ENCODE results near the gene STAT5B. TPM values are rescaled to one million over a fixed set of nuclear protein-coding genes. Genes with fewer than 3 reads are reported as not detected.

The STAT5B gene
- total and polyA plus RNA-seq, 9 of the 15 experiments (the other 6 are each of a cell fraction or from before 2014, with no cell fraction given), result 20.8 to 176 (median 92.4) TPM

DNA sequence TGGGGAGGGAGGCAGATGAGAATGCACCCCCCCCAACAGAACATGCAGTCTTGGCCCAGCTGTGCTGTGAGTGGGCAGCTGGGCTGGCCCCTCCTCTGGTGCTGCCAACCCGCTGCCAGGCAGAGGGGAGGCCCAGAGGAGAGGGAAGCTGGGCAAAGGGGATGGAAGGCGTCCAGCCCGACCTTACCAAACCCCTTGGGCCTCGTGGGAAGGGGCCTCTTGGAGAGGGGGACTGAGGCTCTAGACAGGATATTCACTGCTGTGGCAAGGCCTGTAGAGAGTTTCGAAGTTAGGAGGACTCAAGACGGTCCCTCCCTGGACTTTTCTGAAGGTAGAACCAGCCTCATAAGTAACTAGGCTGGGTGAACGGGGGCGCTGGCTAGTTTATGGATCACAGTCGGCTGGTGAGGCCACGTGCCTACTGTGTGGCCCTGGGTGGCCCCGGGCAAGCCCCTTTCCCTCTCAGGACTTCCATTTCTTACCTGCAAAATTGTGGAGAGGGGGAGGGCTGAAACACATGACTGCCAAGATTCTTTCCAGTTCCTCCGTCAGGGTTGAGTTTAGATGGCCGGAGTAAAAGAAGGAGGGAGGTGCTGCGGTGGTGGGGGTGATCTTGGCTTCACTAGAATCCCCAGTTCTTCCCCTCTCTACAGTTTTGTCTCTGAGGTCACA is 11.2 kb upstream of the STAT5B start (continued):
- TF ChIP-seq, protein P1, sequence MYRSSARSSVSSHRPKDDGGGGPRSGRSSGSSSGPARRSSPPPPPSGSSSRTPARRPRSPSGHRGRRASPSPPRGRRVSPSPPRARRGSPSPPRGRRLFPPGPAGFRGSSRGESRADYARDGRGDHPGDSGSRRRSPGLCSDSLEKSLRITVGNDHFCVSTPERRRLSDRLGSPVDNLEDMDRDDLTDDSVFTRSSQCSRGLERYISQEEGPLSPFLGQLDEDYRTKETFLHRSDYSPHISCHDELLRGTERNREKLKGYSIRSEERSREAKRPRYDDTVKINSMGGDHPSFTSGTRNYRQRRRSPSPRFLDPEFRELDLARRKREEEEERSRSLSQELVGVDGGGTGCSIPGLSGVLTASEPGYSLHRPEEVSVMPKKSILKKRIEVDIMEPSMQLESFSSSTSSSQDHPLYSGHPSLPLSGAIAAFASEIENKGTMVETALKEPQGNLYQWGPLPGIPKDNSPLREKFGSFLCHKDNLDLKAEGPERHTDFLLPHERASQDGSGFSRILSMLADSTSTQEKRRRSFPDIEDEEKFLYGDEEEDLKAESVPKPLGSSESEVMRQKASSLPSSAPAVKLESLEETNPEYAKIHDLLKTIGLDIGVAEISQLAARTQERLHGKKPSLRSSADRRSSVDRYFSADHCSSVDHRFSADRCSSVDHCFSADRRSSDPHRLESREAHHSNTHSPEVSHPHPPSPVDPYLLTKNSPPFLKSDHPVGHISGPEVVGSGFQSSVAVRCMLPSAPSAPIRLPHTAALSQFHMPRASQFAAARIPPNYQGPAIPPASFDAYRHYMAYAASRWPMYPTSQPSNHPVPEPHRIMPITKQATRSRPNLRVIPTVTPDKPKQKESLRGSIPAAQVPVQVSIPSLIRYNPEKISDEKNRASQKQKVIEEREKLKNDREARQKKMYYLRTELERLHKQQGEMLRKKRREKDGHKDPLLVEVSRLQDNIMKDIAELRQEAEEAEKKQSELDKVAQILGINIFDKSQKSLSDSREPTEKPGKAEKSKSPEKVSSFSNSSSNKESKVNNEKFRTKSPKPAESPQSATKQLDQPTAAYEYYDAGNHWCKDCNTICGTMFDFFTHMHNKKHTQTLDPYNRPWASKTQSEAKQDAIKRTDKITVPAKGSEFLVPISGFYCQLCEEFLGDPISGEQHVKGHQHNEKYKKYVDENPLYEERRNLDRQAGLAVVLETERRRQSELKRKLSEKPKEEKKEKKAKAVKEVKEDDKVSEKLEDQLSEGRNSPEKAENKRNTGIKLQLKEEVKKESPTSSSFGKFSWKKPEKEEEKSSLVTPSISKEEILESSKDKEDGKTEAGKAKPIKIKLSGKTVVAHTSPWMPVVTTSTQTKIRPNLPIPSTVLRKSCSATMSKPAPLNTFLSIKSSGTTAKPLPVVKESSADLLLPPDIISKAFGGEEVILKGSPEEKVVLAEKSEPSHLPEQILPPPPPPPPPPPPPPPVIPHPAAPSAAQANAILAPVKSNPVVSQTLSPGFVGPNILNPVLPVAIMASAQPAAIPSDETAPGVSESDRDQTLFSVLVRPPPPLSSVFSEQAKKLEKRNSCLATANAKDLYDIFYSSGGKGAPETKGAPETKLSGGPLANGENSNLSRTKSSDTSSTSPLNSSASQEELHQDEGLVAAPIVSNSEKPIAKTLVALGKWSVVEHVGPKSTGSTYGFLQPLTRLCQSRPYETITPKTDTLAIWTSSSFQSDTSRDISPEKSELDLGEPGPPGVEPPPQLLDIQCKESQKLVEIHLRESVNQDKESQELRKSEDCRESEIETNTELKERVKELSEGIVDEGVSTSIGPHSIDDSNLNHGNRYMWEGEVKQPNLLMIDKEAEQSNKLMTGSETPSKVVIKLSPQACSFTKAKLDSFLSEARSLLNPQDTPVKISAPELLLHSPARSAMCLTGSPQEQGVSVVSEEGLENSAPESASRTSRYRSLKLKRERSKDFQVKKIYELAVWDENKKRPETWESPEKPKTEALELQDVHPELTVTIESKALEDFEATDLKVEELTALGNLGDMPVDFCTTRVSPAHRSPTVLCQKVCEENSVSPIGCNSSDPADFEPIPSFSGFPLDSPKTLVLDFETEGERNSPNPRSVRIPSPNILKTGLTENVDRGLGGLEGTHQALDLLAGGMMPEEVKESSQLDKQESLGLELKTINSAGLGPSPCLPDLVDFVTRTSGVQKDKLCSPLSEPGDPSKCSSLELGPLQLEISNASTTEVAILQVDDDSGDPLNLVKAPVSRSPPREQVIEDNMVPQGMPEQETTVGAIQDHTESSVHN (IDR thresholded peaks at IDR 0.05; ENCODE audit: borderline replicate concordance in 1 of 2, low read depth in 1 of 2), result no peak
- TF ChIP-seq, protein P2, sequence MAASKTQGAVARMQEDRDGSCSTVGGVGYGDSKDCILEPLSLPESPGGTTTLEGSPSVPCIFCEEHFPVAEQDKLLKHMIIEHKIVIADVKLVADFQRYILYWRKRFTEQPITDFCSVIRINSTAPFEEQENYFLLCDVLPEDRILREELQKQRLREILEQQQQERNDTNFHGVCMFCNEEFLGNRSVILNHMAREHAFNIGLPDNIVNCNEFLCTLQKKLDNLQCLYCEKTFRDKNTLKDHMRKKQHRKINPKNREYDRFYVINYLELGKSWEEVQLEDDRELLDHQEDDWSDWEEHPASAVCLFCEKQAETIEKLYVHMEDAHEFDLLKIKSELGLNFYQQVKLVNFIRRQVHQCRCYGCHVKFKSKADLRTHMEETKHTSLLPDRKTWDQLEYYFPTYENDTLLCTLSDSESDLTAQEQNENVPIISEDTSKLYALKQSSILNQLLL (CRISPR knock-in tag; IDR thresholded peaks at IDR 0.05; ENCODE audit: borderline replicate concordance), result no peak

Data from K562 (cell line).